ENCODE measurements around the gene SETD6.

GRCh38 chr16:58518980-58519368 lies 3.7 kb downstream of the SETD6 start:
- TF ChIP-seq, protein P1, sequence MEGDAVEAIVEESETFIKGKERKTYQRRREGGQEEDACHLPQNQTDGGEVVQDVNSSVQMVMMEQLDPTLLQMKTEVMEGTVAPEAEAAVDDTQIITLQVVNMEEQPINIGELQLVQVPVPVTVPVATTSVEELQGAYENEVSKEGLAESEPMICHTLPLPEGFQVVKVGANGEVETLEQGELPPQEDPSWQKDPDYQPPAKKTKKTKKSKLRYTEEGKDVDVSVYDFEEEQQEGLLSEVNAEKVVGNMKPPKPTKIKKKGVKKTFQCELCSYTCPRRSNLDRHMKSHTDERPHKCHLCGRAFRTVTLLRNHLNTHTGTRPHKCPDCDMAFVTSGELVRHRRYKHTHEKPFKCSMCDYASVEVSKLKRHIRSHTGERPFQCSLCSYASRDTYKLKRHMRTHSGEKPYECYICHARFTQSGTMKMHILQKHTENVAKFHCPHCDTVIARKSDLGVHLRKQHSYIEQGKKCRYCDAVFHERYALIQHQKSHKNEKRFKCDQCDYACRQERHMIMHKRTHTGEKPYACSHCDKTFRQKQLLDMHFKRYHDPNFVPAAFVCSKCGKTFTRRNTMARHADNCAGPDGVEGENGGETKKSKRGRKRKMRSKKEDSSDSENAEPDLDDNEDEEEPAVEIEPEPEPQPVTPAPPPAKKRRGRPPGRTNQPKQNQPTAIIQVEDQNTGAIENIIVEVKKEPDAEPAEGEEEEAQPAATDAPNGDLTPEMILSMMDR (IDR thresholded peaks at IDR 0.05) = no peak
- no peak for TF ChIP-seq POLR2A (IDR thresholded peaks at IDR 0.05)

Data from thyroid gland (tissue), 4 donors.